ENCODE measurements around the gene SPDYE5.
"Not testable (repeated sequence)": the region's sequence is repeated elsewhere in the genome, so short reads cannot be mapped to it uniquely, and the experiment has no call there.

Gene SPDYE5

GRCh38 chr7:75492020-75492419 lies at the start of gene SPDYE5:
SPDYE5 (plus strand) TSS chr7:75492320; CDS start chr7:75494048, 1,728 bp downstream.
- not testable (repeated sequence) for DNase-seq (ENCODE audit: low spot score)

GRCh38 chr7:75442465-75443111 lies 49.5 kb upstream of the SPDYE5 start:
- not testable (repeated sequence) for DNase-seq (ENCODE audit: low spot score)

GRCh38 chr7:75449946-75450345 lies 42.2 kb upstream of the SPDYE5 start:
- not testable (repeated sequence) for DNase-seq (ENCODE audit: low spot score)

- not testable (repeated sequence) for DNase-seq (ENCODE audit: low spot score)
Observed at GRCh38 chr7:75452494-75452955, 39.6 kb upstream of the SPDYE5 start.

- DNase-seq (ENCODE audit: low spot score) = not testable (repeated sequence)
Observed at GRCh38 chr7:75456403-75456802, 35.7 kb upstream of the SPDYE5 start.

GRCh38 chr7:75458034-75458433 lies 34.1 kb upstream of the SPDYE5 start:
- not testable (repeated sequence) for DNase-seq (ENCODE audit: low spot score)

GRCh38 chr7:75460541-75460940 lies 31.6 kb upstream of the SPDYE5 start:
- DNase-seq (ENCODE audit: low spot score) = not testable (repeated sequence)

- DNase-seq (ENCODE audit: low spot score) = not testable (repeated sequence)
Observed at GRCh38 chr7:75470166-75470565, 22.0 kb upstream of the SPDYE5 start.

GRCh38 chr7:75477457-75477856 lies 14.7 kb upstream of the SPDYE5 start:
- DNase-seq (ENCODE audit: low spot score) = not testable (repeated sequence)

- DNase-seq (ENCODE audit: low spot score) = not testable (repeated sequence)
Observed at GRCh38 chr7:75480313-75480712, 11.8 kb upstream of the SPDYE5 start.

- DNase-seq (ENCODE audit: low spot score) = not testable (repeated sequence)
Observed at GRCh38 chr7:75485355-75485978, 6.7 kb upstream of the SPDYE5 start.

GRCh38 chr7:75485979-75486643 lies 6.0 kb upstream of the SPDYE5 start, which contains the start of gene POM121C:
POM121C (minus strand) TSS chr7:75486299; CDS start chr7:75441496, 44,803 bp downstream.
- DNase-seq (ENCODE audit: low spot score) = peak; percentile 89

- not testable (repeated sequence) for DNase-seq (ENCODE audit: low spot score)
Observed at GRCh38 chr7:75509033-75509432, 16.9 kb downstream of the SPDYE5 start.

- DNase-seq (ENCODE audit: low spot score) = not testable (repeated sequence)
Observed at GRCh38 chr7:75518842-75519241, 26.7 kb downstream of the SPDYE5 start.

- DNase-seq (ENCODE audit: low spot score) = not testable (repeated sequence)
Observed at GRCh38 chr7:75521727-75522126, 29.6 kb downstream of the SPDYE5 start.

GRCh38 chr7:75527224-75527722 lies 35.2 kb downstream of the SPDYE5 start:
- not testable (repeated sequence) for DNase-seq (ENCODE audit: low spot score)

GRCh38 chr7:75531359-75531821 lies 39.3 kb downstream of the SPDYE5 start:
- no peak for DNase-seq (ENCODE audit: low spot score)

GRCh38 chr7:75532639-75533038 lies 40.5 kb downstream of the SPDYE5 start:
- DNase-seq (ENCODE audit: low spot score) = no peak

- no peak for DNase-seq (ENCODE audit: low spot score)
Observed at GRCh38 chr7:75533926-75534325, 41.8 kb downstream of the SPDYE5 start.

GRCh38 chr7:75534727-75535307 lies 42.7 kb downstream of the SPDYE5 start:
- no peak for DNase-seq (ENCODE audit: low spot score)

- DNase-seq (ENCODE audit: low spot score) = no peak
Observed at GRCh38 chr7:75536491-75536890, 44.4 kb downstream of the SPDYE5 start.

- no peak for DNase-seq (ENCODE audit: low spot score)
Observed at GRCh38 chr7:75536940-75537538, 44.9 kb downstream of the SPDYE5 start.

All from CD4-positive, alpha-beta T cell treated with Interleukin-6 at 100 ng/mL for 8 hours (primary cell).